COLO829 (cell line): ENCODE results near the gene CCL8.

ENCODE experiments used
- DNase-seq: peaks from one replicate; pipeline ENCODE4 v3.0.0; 2012; ENCODE audit warnings: low spot score

The CCL8 gene

GRCh38 chr17:34367486-34368195 lies 48.4 kb downstream of the CCL8 start:
- DNase-seq: no peak

GRCh38 chr17:34368196-34368945 lies 49.1 kb downstream of the CCL8 start:
- no peak for DNase-seq

- no peak for DNase-seq
These were observed 49.8 kb downstream of the CCL8 start for GRCh38 chr17:34368946-34369500.

- DNase-seq: no peak
These were observed 50.3 kb downstream of the CCL8 start for GRCh38 chr17:34369571-34369970.

GRCh38 chr17:34370376-34370996 lies 51.3 kb downstream of the CCL8 start:
- no peak for DNase-seq

- no peak for DNase-seq
These were observed 51.8 kb downstream of the CCL8 start for GRCh38 chr17:34370997-34371395.
